ENCODE results near the gene PDXK.
"Not testable (repeated sequence)": the region's sequence is repeated elsewhere in the genome, so short reads cannot be mapped to it uniquely, and the experiment has no call there.

PDXK gene

GRCh38 chr21:43697758-43698643, 20.9 kb upstream of the PDXK start:
- no peak for DNase-seq

- DNase-seq, result not testable (repeated sequence)
These were observed 19.5 kb upstream of the PDXK start for GRCh38 chr21:43699492-43699777.

GRCh38 chr21:43699933-43700599, 18.9 kb upstream of the PDXK start:
- DNase-seq, result no peak

GRCh38 chr21:43701936-43702784, 16.8 kb upstream of the PDXK start:
- no peak for DNase-seq

GRCh38 chr21:43702785-43703034, 16.2 kb upstream of the PDXK start:
- peak; percentile 44 for DNase-seq

GRCh38 chr21:43703035-43703880, 15.7 kb upstream of the PDXK start:
- peak; percentile 25 for DNase-seq

GRCh38 chr21:43707462-43707861, 11.5 kb upstream of the PDXK start:
- DNase-seq, result no peak

- DNase-seq, result no peak
These were observed 10.1 kb upstream of the PDXK start for GRCh38 chr21:43708745-43709381.

- peak; percentile 78 for DNase-seq
These were observed 6.5 kb upstream of the PDXK start for GRCh38 chr21:43712268-43712942.

GRCh38 chr21:43713123-43713522, 5.8 kb upstream of the PDXK start:
- not testable (repeated sequence) for DNase-seq

GRCh38 chr21:43716376-43717165, 2.4 kb upstream of the PDXK start:
- peak; percentile 71 for DNase-seq

- no peak for DNase-seq
These were observed 1.6 kb upstream of the PDXK start for GRCh38 chr21:43717166-43717853.

- DNase-seq, result no peak
These were observed 710 bp upstream of the PDXK start for GRCh38 chr21:43717967-43718871.

GRCh38 chr21:43719748-43720538, 1.0 kb downstream of the PDXK start:
- DNase-seq, result no peak

GRCh38 chr21:43720539-43721166, 1.7 kb downstream of the PDXK start:
- no peak for DNase-seq

- no peak for DNase-seq
These were observed 2.3 kb downstream of the PDXK start for GRCh38 chr21:43721206-43721605.

- no peak for DNase-seq
These were observed 3.0 kb downstream of the PDXK start for GRCh38 chr21:43721939-43722338.

GRCh38 chr21:43723648-43724047, 4.7 kb downstream of the PDXK start:
- DNase-seq, result no peak
